HG03039 (cell line): Measurements from ENCODE around the gene SNIP1.
"Not testable (repeated sequence)": the region's sequence is repeated elsewhere in the genome, so short reads cannot be mapped to it uniquely, and the experiment has no call there.

Experiments
- ATAC-seq: cut with Tn5 transposase; IDR thresholded peaks from one replicate; pipeline ENCODE4 v1.9.1; 2021; ENCODE audit warnings: mild to moderate bottlenecking, moderate library complexity; ENCODE audit not compliant: unreplicated experiment

SNIP1 gene

GRCh38 chr1:37514350-37515184 lies 39.5 kb downstream of the SNIP1 start, which contains the start of gene MEAF6:
Gene MEAF6, minus strand, starts transcription at chr1:37514766. Its CDS starts 20 bp downstream, at chr1:37514746.
- ATAC-seq: peak; percentile 89

DNA sequence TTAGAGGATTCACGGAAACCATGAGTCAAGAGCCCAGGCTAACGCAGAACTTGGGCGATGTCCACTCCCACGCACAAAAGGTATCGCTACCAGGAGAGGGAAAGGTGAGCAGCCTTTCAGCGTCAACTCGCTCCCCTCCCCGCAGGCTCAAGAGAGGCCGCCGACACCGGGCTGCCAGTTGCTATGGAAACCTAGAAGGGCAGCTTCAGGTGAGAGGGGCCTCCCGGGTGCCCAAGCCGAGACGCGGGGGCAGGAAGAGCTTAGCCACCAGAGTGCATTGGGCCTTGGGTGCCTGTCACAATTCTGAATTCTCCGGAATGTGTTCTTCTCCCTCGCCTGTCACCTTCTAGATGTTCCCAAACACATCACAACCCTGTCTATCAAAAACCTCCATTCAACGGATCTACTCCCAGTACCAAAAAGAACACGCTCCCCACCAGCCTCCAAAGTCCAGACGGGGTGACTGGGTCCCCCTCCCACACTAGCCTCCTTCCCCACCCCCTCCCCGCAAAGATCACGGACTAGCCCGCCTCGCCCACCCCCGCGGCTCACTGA lies 40.2 kb downstream of the SNIP1 start:
- ATAC-seq: peak; percentile 9

GRCh38 chr1:37509181-37509580 lies 44.9 kb downstream of the SNIP1 start:
- ATAC-seq: no peak

- ATAC-seq: no peak
Observed at GRCh38 chr1:37506740-37507139, 47.4 kb downstream of the SNIP1 start.

- not testable (repeated sequence) for ATAC-seq
Observed at GRCh38 chr1:37502791-37503190, 51.3 kb downstream of the SNIP1 start.

GRCh38 chr1:37502104-37502503 lies 52.0 kb downstream of the SNIP1 start:
- no peak for ATAC-seq

GRCh38 chr1:37501661-37502060 lies 52.4 kb downstream of the SNIP1 start:
- no peak for ATAC-seq

DNA sequence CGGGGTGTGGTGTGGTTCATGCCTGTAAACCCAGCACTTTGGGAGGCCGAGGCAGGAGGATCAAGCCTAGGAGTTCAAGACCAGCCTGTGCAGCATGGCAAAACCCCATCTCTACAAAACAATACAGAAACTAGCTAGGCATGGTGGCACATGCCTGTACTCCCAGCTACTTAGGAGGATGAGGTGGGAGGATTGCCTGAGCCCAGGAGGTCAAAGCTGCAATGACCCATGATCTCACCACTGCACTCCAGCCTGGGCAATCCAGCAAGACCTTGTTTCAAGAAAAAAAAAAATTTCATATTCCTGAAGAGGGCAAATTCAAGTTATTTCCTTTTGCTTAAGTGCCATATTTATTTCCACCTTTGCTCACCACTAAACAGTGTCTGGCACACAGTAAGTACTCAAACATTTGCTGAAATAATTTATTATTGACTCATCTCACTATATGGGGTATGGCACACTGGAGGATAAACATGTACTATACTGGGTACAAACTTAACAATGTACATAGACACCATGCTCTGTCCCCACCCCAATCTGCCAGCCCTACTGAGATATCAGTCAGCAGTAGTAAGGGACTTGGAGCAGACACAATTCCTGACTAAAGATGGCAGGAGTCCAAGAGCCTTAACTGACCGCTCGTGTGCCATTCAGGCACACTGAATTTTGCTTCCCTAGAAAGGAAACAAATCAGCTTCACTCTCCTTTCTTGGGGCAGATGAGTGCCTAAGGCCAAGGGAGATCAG lies 55.0 kb downstream of the SNIP1 start:
- ATAC-seq: no peak

DNA sequence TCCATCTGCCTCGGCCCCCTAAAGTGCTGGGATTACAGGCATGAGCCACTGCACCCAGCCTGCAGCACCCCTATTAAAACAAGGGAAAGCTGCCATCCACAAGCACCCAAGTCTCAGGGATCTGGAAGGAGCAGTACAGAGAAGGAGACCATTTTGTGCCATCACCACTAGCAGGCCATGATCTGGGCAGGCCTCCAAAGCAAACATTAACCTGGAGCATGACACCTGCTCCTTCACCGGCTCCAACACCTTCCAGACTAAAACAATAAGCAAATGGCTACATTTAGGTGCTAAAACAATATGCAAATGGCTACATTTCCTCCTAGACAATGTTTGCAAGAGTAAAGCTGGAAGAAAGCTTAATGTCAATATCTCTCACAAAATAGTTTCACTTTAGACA lies 56.3 kb downstream of the SNIP1 start:
- no peak for ATAC-seq

DNA sequence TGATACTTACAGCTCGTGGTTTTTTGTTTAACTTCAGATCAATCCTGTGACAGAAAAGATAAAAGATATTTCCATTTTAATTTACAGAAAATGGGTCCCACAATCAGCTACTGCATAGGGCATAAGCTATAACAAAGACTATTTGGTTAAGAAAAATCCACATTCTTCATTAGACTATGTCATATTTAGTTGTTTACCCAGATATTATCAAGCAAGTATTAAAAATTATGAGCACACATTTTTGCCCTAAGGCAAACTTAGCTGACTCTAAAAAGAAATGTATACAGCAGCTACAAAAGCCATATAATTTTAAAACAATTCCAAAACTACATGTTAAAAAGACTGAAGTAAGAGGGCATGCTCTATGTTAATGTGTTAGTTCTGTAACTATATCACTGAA lies 58.2 kb downstream of the SNIP1 start:
- ATAC-seq: no peak

DNA sequence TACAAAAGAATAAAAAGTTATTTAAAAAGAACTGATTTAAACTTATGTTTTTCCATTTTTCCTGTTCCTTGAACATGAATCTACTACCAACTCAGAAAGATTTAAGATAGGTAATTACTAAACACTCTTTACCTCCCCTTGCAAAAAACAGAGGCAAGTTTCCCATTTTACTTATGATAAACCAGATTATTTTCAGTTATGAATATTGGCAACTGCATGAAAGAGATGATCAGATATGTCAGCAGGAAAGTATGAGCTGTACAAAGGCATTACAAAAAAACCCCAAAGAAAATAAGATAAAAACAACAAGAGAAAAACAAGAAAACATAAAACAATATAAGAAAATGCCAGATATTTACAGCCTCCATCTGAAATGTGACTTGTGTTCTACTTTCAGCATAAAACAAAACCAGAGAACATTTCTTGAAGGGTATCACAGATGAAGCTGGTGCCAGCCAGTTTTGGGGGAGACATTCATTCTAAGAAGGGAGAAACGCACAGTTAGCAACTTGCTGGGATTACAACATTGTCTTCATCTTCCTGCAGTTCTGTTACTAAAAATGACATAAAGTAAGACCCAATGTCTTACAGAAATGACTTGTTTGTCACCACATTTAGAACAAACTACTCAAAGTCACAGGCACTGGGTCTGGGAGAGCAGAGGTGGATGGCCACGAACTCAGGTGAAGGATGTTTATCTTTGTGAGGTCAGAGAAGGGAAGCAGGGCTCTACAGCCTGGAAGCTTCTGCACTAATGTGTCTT lies 60.6 kb downstream of the SNIP1 start:
- no peak for ATAC-seq

GRCh38 chr1:37487619-37487984 lies 66.5 kb downstream of the SNIP1 start:
- no peak for ATAC-seq

DNA sequence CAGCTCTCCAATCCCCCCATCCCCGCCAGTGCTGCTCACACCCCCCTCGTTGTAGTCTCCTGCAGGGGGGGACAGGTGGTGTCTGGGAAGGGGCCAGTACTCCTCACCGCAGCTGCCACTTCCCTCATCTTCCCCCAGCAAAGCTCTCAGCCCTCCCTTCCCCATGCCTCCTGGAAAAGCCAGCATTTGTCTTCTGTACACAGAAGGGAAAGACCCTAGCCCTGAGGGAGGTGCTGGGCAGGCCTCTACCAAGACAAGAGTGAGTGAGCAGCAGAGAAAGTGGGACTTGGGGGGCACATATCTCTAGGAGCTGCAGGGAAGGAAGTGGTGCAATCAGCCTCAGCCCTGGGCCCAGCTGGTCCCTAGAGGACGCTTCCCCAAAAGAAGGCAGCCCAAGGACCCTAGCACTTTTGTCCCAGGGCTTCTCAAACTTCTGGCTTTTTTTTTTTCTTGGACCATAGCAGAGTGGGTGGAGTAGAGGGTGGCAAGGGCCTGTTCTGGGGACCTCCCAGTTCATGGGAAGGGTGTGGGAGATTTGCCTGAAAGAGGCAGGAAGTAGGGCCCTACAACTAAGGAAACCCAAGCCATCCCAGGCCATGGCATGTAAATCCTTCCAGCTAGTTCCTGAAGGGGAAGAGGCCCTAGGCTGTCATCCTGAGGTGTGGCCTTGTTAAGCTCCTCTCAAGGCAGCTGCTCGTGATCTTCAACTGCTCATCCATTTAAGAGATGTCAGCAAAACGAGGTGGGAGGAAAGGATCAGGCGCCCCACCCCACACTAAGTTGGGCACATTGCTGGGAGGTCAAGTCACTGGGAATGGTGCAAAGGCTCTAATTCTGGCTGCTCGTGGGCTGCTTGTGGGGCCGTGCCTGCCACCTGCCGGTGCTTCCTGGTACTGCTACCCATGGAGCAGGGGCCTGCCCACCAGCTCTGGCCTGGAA lies 67.1 kb downstream of the SNIP1 start:
- no peak for ATAC-seq

DNA sequence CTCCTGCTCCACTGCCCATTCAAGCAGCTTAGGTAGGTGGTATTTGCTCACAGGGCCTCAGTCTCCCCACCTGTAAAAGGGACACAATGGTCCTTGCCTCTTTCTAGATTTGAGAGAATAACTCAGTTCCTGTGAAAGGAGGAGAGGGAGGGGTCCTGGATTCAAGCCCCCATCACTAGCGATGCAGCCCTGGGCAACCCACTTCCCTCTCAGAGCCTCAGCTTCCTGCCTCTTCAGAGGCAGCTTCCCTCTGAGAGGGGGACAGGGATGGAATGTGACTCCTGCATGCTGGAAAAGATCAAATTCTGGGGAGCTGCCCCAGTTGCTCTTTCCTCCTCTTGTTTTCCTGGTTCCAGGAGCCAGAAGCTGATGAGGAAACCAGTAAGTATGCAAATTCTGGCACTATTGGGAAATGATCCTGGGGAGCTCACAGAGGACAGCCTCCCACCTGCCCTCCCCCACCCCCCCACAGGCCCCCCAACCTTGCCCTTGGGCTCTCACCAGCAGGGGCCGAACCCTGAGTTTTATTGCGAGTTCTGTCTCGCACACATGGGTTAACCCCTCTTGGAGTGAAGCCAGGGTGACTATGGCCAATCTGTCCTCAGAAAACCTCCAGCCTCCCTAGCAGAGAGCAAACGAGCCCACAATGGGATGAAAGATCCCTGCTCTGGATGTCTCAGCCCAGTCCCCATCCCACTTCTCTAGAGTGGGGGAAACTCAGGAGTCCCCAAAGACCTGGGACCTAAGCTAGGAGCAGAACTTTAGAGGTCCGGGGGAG lies 68.0 kb downstream of the SNIP1 start:
- ATAC-seq: no peak
